PC-3 (cell line): ENCODE results near the gene OR12D1.

Experiments used
- EZH2 ChIP-seq: fragments of 300-600 bp; sonication (generic); IDR thresholded peaks from one replicate; pipeline ENCODE4 v1.6.1; 2017; ENCODE audit warnings: antibody characterized with exemption, mild to moderate bottlenecking, low read length; ENCODE audit not compliant: unreplicated experiment
- EZH2phosphoT487 ChIP-seq: fragments of 300-600 bp; sonication (generic); IDR thresholded peaks from 2 replicates; pipeline ENCODE4 v1.6.1; 2018; ENCODE audit warnings: mild to moderate bottlenecking, antibody characterized with exemption, low read length, borderline replicate concordance
- TF ChIP-seq, protein P1 (sequence below): fragments of 300-600 bp; sonication (generic); conservative IDR thresholded peaks from 2 replicates; pipeline ENCODE4 v1.5.1; 2017; ENCODE audit warnings: antibody characterized with exemption, low read depth, mild to moderate bottlenecking, low read length

DNA sequence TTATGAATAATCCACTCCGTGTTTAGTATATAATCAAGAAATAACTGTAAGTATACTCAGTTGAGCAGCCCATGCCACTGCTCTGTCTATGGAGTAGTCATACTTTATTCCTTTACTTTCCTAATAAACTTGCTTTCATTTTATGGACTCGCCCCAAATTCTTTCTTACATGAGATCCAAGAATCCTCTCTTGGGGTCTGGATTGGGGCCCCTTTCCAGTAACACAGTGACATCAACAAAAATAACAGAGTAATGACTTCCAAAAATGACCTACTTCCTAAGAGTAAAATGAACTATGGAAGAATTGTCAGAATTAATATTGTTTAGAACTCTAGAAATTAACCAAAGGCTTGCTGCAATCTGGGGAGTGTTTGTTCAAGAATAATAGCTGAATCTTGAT lies 51.1 kb downstream of the OR12D1 start:
- TF ChIP-seq, protein P1, sequence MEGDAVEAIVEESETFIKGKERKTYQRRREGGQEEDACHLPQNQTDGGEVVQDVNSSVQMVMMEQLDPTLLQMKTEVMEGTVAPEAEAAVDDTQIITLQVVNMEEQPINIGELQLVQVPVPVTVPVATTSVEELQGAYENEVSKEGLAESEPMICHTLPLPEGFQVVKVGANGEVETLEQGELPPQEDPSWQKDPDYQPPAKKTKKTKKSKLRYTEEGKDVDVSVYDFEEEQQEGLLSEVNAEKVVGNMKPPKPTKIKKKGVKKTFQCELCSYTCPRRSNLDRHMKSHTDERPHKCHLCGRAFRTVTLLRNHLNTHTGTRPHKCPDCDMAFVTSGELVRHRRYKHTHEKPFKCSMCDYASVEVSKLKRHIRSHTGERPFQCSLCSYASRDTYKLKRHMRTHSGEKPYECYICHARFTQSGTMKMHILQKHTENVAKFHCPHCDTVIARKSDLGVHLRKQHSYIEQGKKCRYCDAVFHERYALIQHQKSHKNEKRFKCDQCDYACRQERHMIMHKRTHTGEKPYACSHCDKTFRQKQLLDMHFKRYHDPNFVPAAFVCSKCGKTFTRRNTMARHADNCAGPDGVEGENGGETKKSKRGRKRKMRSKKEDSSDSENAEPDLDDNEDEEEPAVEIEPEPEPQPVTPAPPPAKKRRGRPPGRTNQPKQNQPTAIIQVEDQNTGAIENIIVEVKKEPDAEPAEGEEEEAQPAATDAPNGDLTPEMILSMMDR, result no peak
- TF ChIP-seq EZH2 (no peak), EZH2phosphoT487 (no peak)
